GM23248 (cell line): ENCODE results near the gene UBASH3B. TPM values are rescaled to one million over a fixed set of nuclear protein-coding genes. Genes with fewer than 3 reads are reported as not detected.

ENCODE experiments used
- DNase-seq: peaks from one replicate; pipeline ENCODE4 v3.0.0-alpha.2; 2015
- H2AFZ ChIP-seq: fragments of 200-600 bp; sonication (generic); 2 replicates; pipeline ENCODE4 v1.6.1; 2016; ENCODE audit warnings: antibody characterized with exemption
- H3F3A ChIP-seq: fragments of 200-600 bp; sonication (generic); 2 replicates; pipeline ENCODE4 v1.6.1; 2016; ENCODE audit warnings: mild to moderate bottlenecking, antibody characterized with exemption, mixed run types; ENCODE audit not compliant: insufficient read depth
- H3K27ac ChIP-seq: fragments of 200-600 bp; sonication (generic); 2 replicates; pipeline ENCODE4 v1.5.1; 2016; ENCODE audit warnings: mild to moderate bottlenecking
- H3K27me3 ChIP-seq: fragments of 200-600 bp; sonication (generic); replicated peaks from 2 replicates; pipeline ENCODE4 v1.6.1; 2016; ENCODE audit warnings: mild to moderate bottlenecking; ENCODE audit not compliant: insufficient read depth
- H3K36me3 ChIP-seq: fragments of 200-600 bp; sonication (generic); 2 replicates; pipeline ENCODE4 v1.6.1; 2016; ENCODE audit warnings: low read depth, mild to moderate bottlenecking
- H3K4me1 ChIP-seq: fragments of 200-600 bp; sonication (generic); 2 replicates; pipeline ENCODE4 v1.6.1; 2016; ENCODE audit warnings: mild to moderate bottlenecking; ENCODE audit not compliant: insufficient read depth
- H3K4me2 ChIP-seq: fragments of 200-600 bp; sonication (generic); one replicate; pipeline ENCODE4 v1.6.1; 2016; ENCODE audit warnings: mild to moderate bottlenecking; ENCODE audit not compliant: unreplicated experiment
- H3K4me3 ChIP-seq: fragments of 200-600 bp; sonication (generic); 2 replicates; pipeline ENCODE4 v1.5.1; 2016; ENCODE audit warnings: mild to moderate bottlenecking
- H3K79me2 ChIP-seq: fragments of 200-600 bp; sonication (generic); 2 replicates; pipeline ENCODE4 v1.6.1; 2016; ENCODE audit warnings: mild to moderate bottlenecking; ENCODE audit not compliant: insufficient read depth
- H3K9ac ChIP-seq: fragments of 200-600 bp; sonication (generic); 2 replicates; pipeline ENCODE4 v1.6.1; 2016; ENCODE audit warnings: mild to moderate bottlenecking
- H3K9me2 ChIP-seq: fragments of 200-600 bp; sonication (generic); 2 replicates; pipeline ENCODE4 v1.6.1; 2016; ENCODE audit warnings: mixed run types, mild to moderate bottlenecking, moderate library complexity; ENCODE audit not compliant: insufficient read depth
- H3K9me3 ChIP-seq: fragments of 200-600 bp; sonication (generic); one replicate; pipeline ENCODE4 v1.6.1; 2017; ENCODE audit warnings: low read depth
- H4K20me1 ChIP-seq: fragments of 200-600 bp; sonication (generic); 2 replicates; pipeline ENCODE4 v1.6.0; 2016; ENCODE audit not compliant: insufficient read depth
- EZH2 ChIP-seq: fragments of 200-600 bp; sonication (generic); IDR thresholded peaks from 2 replicates; pipeline ENCODE4 v1.6.1; 2018; ENCODE audit warnings: antibody characterized with exemption, mild to moderate bottlenecking; ENCODE audit not compliant: insufficient read depth, poor library complexity, severe bottlenecking
- EZH2phosphoT487 ChIP-seq: fragments of 200-600 bp; sonication (generic); IDR thresholded peaks from 2 replicates; pipeline ENCODE4 v1.6.1; 2018; ENCODE audit warnings: antibody characterized with exemption, moderate library complexity, mild to moderate bottlenecking, low read depth; ENCODE audit not compliant: insufficient read depth
- WGBS, 2 experiments: methylation state at CpG; one replicate each; pipeline ENCODE4 v1.1.6; 2015 to 2017; ENCODE audit warnings: low lambda C conversion rate in 2 of 2, low coverage in 1 of 2; ENCODE audit errors: missing lambda C conversion rate in 2 of 2; 5-methylcytosine and 5-hydroxymethylcytosine counted together
- in situ Hi-C: fragments of 300-500 bp; cut with MboI; formaldehyde crosslinking; loops from 2 replicates; pipeline ENCODE4 v1.15.0; 2020
- polyA plus RNA-seq: library from polyadenylated mRNA; unstranded; fragments of >200 nt; fragmentation: Nextera tagmentation; extraction: Ambion mirVana; gene quantifications from 2 replicates; pipeline ENCODE4 v1.2.1, GENCODE V29; 2016
- total RNA-seq: library from RNA; depleted of rRNA; stranded (reverse); fragments of >200 nt; shearing (Covaris generic); gene quantifications from 2 replicates; pipeline ENCODE4 v1.2.3, GENCODE V29; 2014

UBASH3B gene
- total and polyA plus RNA-seq, 2 experiments from 2014 or later: 15.5 to 19.7 TPM

GRCh38 chr11:122707901-122708300, 52.4 kb downstream of the UBASH3B start:
- Histone ChIP-seq H3K27me3 (no peaks in the 10 kb centered on the region), H2AFZ (no peak overlapping the region), H4K20me1 (no peaks in the 10 kb centered on the region), H3K36me3 (no peaks in the 10 kb centered on the region), H3K79me2 (peaks cover 43% of the 10 kb centered on the region), H3K9me3 (no peaks in the 10 kb centered on the region), H3K9me2 (no peaks in the 10 kb centered on the region), H3K4me3 (no peak overlapping the region), H3K4me2 (no peak overlapping the region), H3K9ac (peak overlapping the region; percentile 78; the same call in 1 of the 2 replicates), H3K4me1 (peaks cover 65% of the 10 kb centered on the region), H3F3A (peaks cover 62% of the 10 kb centered on the region), H3K27ac (peak overlapping the region; percentile 97)
- in situ Hi-C loops: no loop called here
- TF ChIP-seq EZH2 (no peak), EZH2phosphoT487 (no peak)
- no peak for DNase-seq
- 82 to 86% methylated on average over 4 of the region's 4 CpGs for WGBS, 2 experiments

GRCh38 chr11:122709039-122709760, 53.7 kb downstream of the UBASH3B start:
- peaks cover 42% of the 10 kb centered on the region for H3K79me2 ChIP-seq

GRCh38 chr11:122711362-122711761, 55.8 kb downstream of the UBASH3B start:
- H3K9me3 ChIP-seq: no peaks in the 10 kb centered on the region
- H3K27ac ChIP-seq: no peak overlapping the region
- 84 to 88% methylated on average over 9 of the region's 9 CpGs for WGBS, 2 experiments
- no peak overlapping the region for H3K9ac ChIP-seq
- no peak for DNase-seq
- H2AFZ ChIP-seq: no peak overlapping the region
- no peak overlapping the region for H3K4me3 ChIP-seq
- H3K36me3 ChIP-seq: no peaks in the 10 kb centered on the region
- peaks cover 43% of the 10 kb centered on the region for H3K79me2 ChIP-seq
- TF ChIP-seq EZH2phosphoT487 (no peak), EZH2 (no peak)
- H3K4me2 ChIP-seq: peak overlapping the region; percentile 0
- peaks cover 54% of the 10 kb centered on the region for H3K4me1 ChIP-seq
- H3K27me3 ChIP-seq: no peaks in the 10 kb centered on the region
- no peaks in the 10 kb centered on the region for H4K20me1 ChIP-seq
- in situ Hi-C loops: no loop called here
- no peaks in the 10 kb centered on the region for H3K9me2 ChIP-seq
- H3F3A ChIP-seq: peaks cover 54% of the 10 kb centered on the region

More at GRCh38 chr11:122709039-122709760, 53.7 kb downstream of the UBASH3B start:
- no peak overlapping the region for H2AFZ ChIP-seq
- in situ Hi-C loops: no loop called here
- no peaks in the 10 kb centered on the region for H3K9me2 ChIP-seq
- no peaks in the 10 kb centered on the region for H3K9me3 ChIP-seq
- no peaks in the 10 kb centered on the region for H3K27me3 ChIP-seq
- peak; percentile 91 for DNase-seq
- H3K4me3 ChIP-seq: peak overlapping the region; percentile 34
- H4K20me1 ChIP-seq: no peaks in the 10 kb centered on the region
- peak overlapping the region; percentile 97 for H3K27ac ChIP-seq
- TF ChIP-seq EZH2phosphoT487: no peak
- no peak for TF ChIP-seq EZH2
- H3K9ac ChIP-seq: peak overlapping the region; percentile 78
- H3K4me1 ChIP-seq: peaks cover 65% of the 10 kb centered on the region
- 19 to 22% methylated on average over 7 of the region's 7 CpGs for WGBS, 2 experiments
- H3F3A ChIP-seq: peaks cover 62% of the 10 kb centered on the region
- H3K36me3 ChIP-seq: no peaks in the 10 kb centered on the region
- peak overlapping the region; percentile 66 for H3K4me2 ChIP-seq

- Histone ChIP-seq H3F3A (peaks cover 48% of the 10 kb centered on the region), H3K4me1 (peaks cover 49% of the 10 kb centered on the region), H3K79me2 (peaks cover 43% of the 10 kb centered on the region), H3K9ac (no peak overlapping the region), H4K20me1 (no peaks in the 10 kb centered on the region), H3K27me3 (no peaks in the 10 kb centered on the region), H3K9me3 (no peaks in the 10 kb centered on the region), H3K4me3 (no peak overlapping the region), H3K27ac (no peak overlapping the region), H2AFZ (no peak overlapping the region), H3K4me2 (peak overlapping the region; percentile 0), H3K9me2 (no peaks in the 10 kb centered on the region), H3K36me3 (no peaks in the 10 kb centered on the region)
- in situ Hi-C loops: no loop called here
- WGBS, 2 experiments: 39 to 46% methylated on average over 5 of the region's 5 CpGs
- peak; percentile 32 for DNase-seq
- TF ChIP-seq EZH2phosphoT487 (no peak), EZH2 (no peak)
Measured at GRCh38 chr11:122711831-122712381, 56.4 kb downstream of the UBASH3B start.
